Stimulated activated CD4-positive, alpha-beta T cell treated with anti-CD3 and anti-CD28 coated beads, Interleukin-4, amount 100 ng/mL, for 4 hours (primary cell): ENCODE data around the gene RABL6.
"Not testable (repeated sequence)": the region's sequence is repeated elsewhere in the genome, so short reads cannot be mapped to it uniquely, and the experiment has no call there.

Source experiments
- DNase-seq, 2 experiments: peaks; one replicate each; pipeline ENCODE4 v3.0.0-alpha.2; 2020

Gene RABL6

GRCh38 chr9:136837146-136837855 is 29.6 kb downstream of the RABL6 start:
- DNase-seq: no peak

DNA sequence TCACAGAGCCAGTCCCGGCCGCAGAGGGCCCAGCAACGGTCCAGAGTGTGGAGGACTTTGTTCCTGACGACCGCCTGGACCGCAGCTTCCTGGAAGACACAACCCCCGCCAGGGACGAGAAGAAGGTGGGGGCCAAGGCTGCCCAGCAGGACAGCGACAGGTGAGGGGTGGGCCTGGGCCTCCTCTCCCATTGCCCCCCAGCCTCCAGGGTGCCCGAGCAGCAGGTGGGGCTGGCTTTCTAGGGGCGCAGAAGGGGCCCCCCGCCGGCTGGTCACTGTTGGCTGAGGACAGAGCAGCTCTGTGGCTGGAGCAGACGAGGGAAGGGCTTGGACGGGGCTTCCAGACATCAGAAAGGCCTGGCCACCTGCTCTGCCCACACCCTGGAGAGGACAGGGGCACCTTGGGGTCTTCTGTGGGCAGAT is 30.1 kb downstream of the RABL6 start:
- not testable (repeated sequence) for DNase-seq

GRCh38 chr9:136838314-136839228 is 30.8 kb downstream of the RABL6 start:
- no peak for DNase-seq

DNA sequence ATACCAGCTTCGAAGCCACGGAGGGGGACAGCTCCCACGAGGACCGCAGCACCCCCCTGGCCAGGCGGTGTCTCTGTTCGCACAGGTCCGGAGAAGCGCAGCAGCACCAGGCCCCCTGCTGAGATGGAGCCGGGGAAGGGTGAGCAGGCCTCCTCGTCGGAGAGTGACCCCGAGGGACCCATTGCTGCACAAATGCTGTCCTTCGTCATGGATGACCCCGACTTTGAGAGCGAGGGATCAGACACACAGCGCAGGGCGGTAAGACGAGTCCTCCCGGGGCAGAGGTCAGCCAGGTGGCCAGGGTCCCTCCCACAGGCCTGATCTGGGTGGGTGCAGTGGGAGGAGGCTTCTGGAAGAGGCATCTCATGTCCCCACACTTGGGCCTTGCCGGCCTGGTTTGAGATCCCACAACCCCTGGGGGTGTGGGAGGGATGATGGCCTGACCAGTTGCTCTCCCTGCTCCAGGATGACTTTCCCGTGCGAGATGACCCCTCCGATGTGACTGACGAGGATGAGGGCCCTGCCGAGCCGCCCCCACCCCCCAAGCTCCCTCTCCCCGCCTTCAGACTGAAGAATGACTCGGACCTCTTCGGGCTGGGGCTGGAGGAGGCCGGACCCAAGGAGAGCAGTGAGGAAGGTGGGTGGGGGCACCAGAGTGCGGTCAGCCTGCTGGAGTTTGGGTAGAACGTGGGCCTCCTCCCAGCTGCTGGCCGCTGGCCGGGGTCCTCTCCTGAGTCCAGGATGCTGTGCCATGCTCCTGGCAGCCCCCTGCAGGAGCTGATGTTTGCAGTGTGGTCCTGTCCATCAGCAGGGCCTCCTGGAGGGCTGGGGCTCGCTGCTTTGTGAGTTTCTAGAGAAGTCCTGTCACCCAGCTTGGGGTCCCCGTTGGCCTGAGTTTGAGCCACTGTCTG is 31.7 kb downstream of the RABL6 start:
- DNase-seq: no peak

GRCh38 chr9:136840140-136840876 is 32.6 kb downstream of the RABL6 start:
- DNase-seq: no peak

DNA sequence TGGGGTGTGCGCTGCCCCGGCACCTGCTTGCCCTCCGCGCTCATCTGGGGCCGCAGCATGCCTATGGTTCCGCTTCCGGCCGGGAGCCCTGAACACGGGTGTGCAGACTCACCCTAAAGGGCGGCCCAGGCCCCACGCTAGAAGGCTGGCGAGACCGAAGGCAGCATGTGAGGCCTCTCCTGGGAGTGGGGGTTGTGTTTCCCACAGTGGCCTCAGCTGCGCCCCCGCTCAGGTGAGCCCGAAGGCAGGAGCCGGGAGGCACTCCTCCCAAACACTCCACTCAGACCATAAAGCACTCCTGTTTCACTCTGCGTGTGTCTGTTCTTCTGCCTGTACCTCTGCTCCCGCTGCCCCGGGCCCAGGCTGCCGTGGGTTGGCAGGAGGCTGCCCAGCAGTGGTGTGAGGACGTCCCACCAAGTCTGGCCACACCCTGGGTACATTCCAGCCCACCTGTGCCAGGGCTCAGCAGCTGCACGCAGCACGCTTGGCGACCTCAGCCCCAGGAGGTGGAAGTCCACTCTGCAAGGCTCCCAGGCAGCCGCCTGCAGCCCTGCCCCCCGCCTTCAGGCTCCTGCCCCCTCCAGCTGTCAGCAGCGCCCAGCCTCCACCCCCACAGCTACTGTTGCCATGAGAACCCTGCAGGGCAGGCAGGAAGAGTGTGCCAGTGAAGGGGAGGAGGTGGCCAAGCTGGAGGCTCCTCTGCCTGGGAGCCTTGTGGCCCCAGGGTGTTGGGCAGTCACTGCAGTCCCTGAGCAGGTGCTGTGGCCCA is 33.3 kb downstream of the RABL6 start:
- no peak for DNase-seq

- DNase-seq: not testable (repeated sequence)
These were observed 34.1 kb downstream of the RABL6 start for GRCh38 chr9:136841646-136842379.

DNA sequence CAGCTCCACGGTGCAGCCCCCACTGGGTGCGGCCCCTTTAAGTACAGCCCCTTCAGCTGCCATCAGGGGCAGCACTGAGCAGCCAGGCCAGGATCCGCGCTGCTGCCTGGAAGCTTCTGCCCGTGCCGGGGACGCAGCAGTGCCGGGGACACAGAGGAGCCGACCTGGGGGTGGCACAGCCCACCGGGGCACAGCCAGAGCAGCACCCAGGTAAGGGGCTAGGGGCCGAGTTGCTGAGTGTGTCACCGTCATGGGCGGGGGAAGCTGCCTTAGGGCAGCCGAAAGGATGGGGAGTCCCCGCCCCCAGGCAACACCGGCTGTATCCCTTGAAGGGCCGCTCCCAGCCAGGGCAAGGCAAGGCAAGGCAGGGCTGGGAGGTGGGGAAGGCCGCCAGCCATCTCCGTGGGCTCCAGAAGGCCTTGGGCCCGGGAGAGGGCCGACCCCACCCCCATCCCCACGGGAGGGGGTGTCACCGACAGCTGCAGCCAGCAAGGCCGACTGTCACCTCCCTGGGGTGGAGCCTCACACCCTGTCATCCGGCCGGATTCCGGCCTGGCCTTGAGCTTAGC is 34.7 kb downstream of the RABL6 start, which contains the start of gene AJM1:
TSS of gene AJM1 (plus strand) at position 99 of the 569 bp plus-strand sequence. CDS start 1,937 bp downstream, outside the sequence.
- peak; percentile 69 to 76 for DNase-seq

DNA sequence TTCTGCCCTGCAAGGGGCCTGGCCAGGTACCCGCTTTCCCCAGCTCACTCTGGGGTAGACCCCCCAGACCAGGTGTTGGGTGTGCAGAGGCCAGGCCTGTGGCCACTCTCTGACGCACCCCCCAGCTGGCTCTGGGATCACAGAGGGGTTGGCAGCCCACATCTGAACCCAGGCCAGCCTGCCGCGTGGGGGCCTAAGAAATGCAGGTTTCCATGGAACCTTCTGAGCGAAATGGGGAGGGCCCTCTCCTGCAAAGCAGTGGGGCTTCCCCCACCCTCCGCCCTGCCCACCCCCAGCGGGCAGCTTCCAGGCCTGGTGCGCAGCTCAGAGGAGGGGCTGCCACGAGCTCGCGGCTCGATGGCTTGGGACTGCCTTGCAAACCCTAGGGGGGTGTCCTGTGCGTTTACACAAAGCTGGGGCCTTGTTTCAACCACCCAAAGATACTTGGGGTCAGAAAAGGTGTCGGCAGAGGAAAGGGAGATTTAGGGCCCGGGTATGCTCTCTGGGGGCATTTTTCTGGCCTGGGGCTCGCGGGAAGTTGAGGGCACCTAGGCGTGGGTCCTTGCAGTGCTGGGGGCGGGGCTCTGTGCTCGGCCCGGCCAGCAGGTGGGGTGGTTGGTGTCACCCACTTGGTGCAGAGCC is 35.5 kb downstream of the RABL6 start:
- not testable (repeated sequence) for DNase-seq

- peak; percentile 52 to 62 for DNase-seq
These were observed 36.3 kb downstream of the RABL6 start for GRCh38 chr9:136843801-136844740.

- no peak for DNase-seq
These were observed 37.2 kb downstream of the RABL6 start for GRCh38 chr9:136844761-136845464.

GRCh38 chr9:136845465-136846260 is 37.9 kb downstream of the RABL6 start:
- no peak for DNase-seq

DNA sequence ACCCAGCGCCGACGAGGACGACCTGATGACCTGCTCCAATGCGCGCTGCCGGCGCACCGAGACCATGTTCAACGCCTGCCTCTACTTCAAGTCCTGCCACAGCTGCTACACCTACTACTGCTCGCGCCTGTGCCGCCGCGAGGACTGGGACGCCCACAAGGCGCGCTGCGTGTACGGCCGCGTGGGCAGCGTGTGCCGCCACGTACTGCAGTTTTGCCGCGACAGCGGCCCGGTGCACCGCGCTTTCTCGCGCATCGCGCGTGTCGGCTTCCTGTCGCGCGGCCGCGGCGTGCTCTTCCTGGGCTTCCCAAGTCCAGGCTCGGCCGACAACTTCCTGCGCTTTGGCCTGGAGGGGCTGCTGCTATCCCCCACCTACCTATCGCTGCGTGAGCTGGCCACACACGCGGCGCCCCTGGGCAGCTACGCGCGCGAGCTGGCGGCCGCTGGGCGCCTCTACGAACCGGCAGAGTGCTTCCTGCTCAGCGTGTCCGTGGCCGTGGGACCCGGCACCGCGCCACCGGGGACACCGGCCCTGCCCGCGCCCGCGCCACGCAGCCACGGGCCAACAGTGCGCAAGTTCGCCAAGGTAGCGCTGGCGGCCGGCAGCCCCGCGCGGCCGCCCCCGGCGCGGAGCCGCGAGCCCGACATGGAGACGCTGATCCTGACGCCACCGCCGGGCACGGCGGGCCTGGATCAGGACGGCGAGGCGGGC is 38.8 kb downstream of the RABL6 start:
- DNase-seq: peak in 1 of 2 experiments; percentile 68

- DNase-seq: no peak
These were observed 39.5 kb downstream of the RABL6 start for GRCh38 chr9:136847088-136847825.

- peak; percentile 51 to 71 for DNase-seq
These were observed 40.2 kb downstream of the RABL6 start for GRCh38 chr9:136847826-136848392.
